Endothelial cell of umbilical vein (primary cell): ENCODE results near the gene PAXX. TPM values are rescaled to one million over a fixed set of nuclear protein-coding genes. Genes with fewer than 3 reads are reported as not detected.

ENCODE experiments used
- BruUV-seq: library from RNA; stranded (reverse); fragments of 400-500 nt; replicated peaks from 2 replicates; lab custom pipeline; 2021; lab: Mats Ljungman, UMichigan
- CTCF ChIA-PET: fragments of 300-600, 350-600 bp; sonication (Branson Sonifier 250); formaldehyde crosslinking; loops from one replicate; lab custom pipeline; 2021; ENCODE audit warnings: antibody characterized with exemption, inconsistent platforms; lab: Charles Lee
- POLR2A ChIA-PET: fragments of 300-600, 350-600 bp; sonication (Branson Sonifier 250); formaldehyde crosslinking; loops from one replicate; lab custom pipeline; 2021; ENCODE audit warnings: antibody characterized with exemption, inconsistent platforms; lab: Charles Lee
- DNase-seq: peaks from one replicate; pipeline ENCODE4 v3.0.0-alpha.2; 2011; ENCODE audit warnings: low read depth, low spot score
- FAIRE-seq: peaks from 2 replicates; lab custom pipeline; 2011; peaks lifted over from hg19 to GRCh38; lab: Jason Lieb, UNC
- H2AFZ ChIP-seq: 2 replicates; pipeline ENCODE4 v1.6.0; 2012; ENCODE audit warnings: low read depth, low read length, control low read depth, inconsistent platforms
- H3K27ac ChIP-seq: 2 replicates; pipeline ENCODE4 v1.5.1; 2011; ENCODE audit warnings: low read depth, mild to moderate bottlenecking, control low read depth, low read length, moderate library complexity; ENCODE audit not compliant: insufficient read depth
- H3K27me3 ChIP-seq, 2 experiments: 2 replicates each; pipeline versions ENCODE4 v1.6.0 to v1.6.1; 2011; ENCODE audit warnings: low read length in 2 of 2, mixed read lengths in 1 of 2; ENCODE audit not compliant: control insufficient read depth in 2 of 2, insufficient read depth in 2 of 2
- H3K36me3 ChIP-seq, 2 experiments: 2 replicates in 1 of 2; 3 replicates in 1 of 2; pipeline ENCODE4 v1.5.1; 2011; ENCODE audit warnings: low read length in 2 of 2, mild to moderate bottlenecking in 1 of 2, moderate library complexity in 1 of 2; ENCODE audit not compliant: control insufficient read depth in 2 of 2, insufficient read depth in 2 of 2; ENCODE audit errors: extremely low read depth in 1 of 2
- H3K4me1 ChIP-seq: 3 replicates; pipeline ENCODE4 v1.5.1; 2011; ENCODE audit warnings: mild to moderate bottlenecking, low read length; ENCODE audit not compliant: control insufficient read depth, insufficient read depth; ENCODE audit errors: extremely low read depth
- H3K4me2 ChIP-seq: 2 replicates; pipeline ENCODE4 v1.6.1; 2011; ENCODE audit warnings: low read length, control low read depth, mixed read lengths; ENCODE audit not compliant: insufficient read depth
- H3K4me3 ChIP-seq, 3 experiments: fragments of 200-600 bp in 1 of 3; sonication (generic), shearing (Covaris generic) in 1 of 3; replicated peaks in 1 of 3; 2 replicates each; pipeline ENCODE4 v1.5.1; 2011 to 2016; ENCODE audit warnings: control low read depth in 3 of 3, low read length in 3 of 3, mild to moderate bottlenecking in 2 of 3, inconsistent platforms in 1 of 3, low read depth in 1 of 3, moderate library complexity in 1 of 3; ENCODE audit not compliant: insufficient read depth in 1 of 3
- H3K79me2 ChIP-seq: 2 replicates; pipeline ENCODE4 v1.6.0; 2012; ENCODE audit warnings: low read length, inconsistent platforms; ENCODE audit not compliant: control insufficient read depth, insufficient read depth
- H3K9ac ChIP-seq: replicated peaks from 2 replicates; pipeline ENCODE3; 2011; ENCODE audit warnings: low read length, control low read depth; ENCODE audit not compliant: insufficient read depth; ENCODE audit errors: extremely low read depth
- H3K9me1 ChIP-seq: replicated peaks from 3 replicates; pipeline ENCODE4 v1.6.0; 2011; ENCODE audit warnings: mild to moderate bottlenecking, low read length; ENCODE audit not compliant: control insufficient read depth, insufficient read depth; ENCODE audit errors: extremely low read depth
- H3K9me3 ChIP-seq: replicated peaks from 2 replicates; pipeline ENCODE4 v1.5.1; 2012; ENCODE audit warnings: low read length, inconsistent platforms; ENCODE audit not compliant: control insufficient read depth, insufficient read depth
- H4K20me1 ChIP-seq: replicated peaks from 2 replicates; pipeline ENCODE3; 2011; ENCODE audit warnings: mild to moderate bottlenecking, low read length; ENCODE audit not compliant: control insufficient read depth, insufficient read depth; ENCODE audit errors: extremely low read depth
- EZH2 ChIP-seq: IDR thresholded peaks from 2 replicates; pipeline ENCODE4 v1.6.1; 2012; ENCODE audit warnings: borderline replicate concordance, low read depth, mild to moderate bottlenecking, moderate library complexity, low read length, inconsistent platforms; ENCODE audit not compliant: severe bottlenecking
- FOS ChIP-seq: IDR thresholded peaks from 2 replicates; pipeline ENCODE4 v1.6.1; 2011; ENCODE audit warnings: mild to moderate bottlenecking, low read length, moderate library complexity, borderline replicate concordance; ENCODE audit not compliant: insufficient read depth
- GATA2 ChIP-seq: IDR thresholded peaks from 2 replicates; pipeline ENCODE4 v1.7.0; 2011; ENCODE audit warnings: low read depth, mild to moderate bottlenecking, moderate library complexity, mixed read lengths, low read length; ENCODE audit not compliant: insufficient read length, insufficient read depth
- JUN ChIP-seq: IDR thresholded peaks from 2 replicates; pipeline ENCODE4 v1.6.1; 2011; ENCODE audit warnings: borderline replicate concordance, low read depth; ENCODE audit not compliant: insufficient read length, insufficient read depth
- MYC ChIP-seq: IDR thresholded peaks from one replicate; pipeline ENCODE4 v1.6.1; 2011; ENCODE audit warnings: mild to moderate bottlenecking, low read depth, low read length
- POLR2A ChIP-seq: IDR thresholded peaks from 2 replicates; pipeline ENCODE4 v1.6.1; 2012; ENCODE audit warnings: low read depth, mild to moderate bottlenecking, control low read depth, low read length
- POLR2AphosphoS5 ChIP-seq: IDR thresholded peaks from 2 replicates; pipeline ENCODE4 v1.6.1; 2012; ENCODE audit warnings: low read depth, mild to moderate bottlenecking, control low read depth, low read length, moderate library complexity; ENCODE audit not compliant: insufficient read depth
- dilution Hi-C: fragments of 300-500 bp; cut with MboI; formaldehyde crosslinking; loops from one replicate; pipeline ENCODE4 v1.15.0; 2019; ENCODE audit warnings: low sequenced_read_pairs; ENCODE audit not compliant: extremely low pct_ligation_motif_present
- intact Hi-C: fragments of 100-400 bp; cut with micrococcal nuclease; formaldehyde crosslinking; loops from one replicate; pipeline ENCODE4 v1.10.0; 2022
- polyA plus RNA-seq, 4 experiments: library from polyadenylated mRNA; depleted of rRNA in 3 of 4; stranded (reverse) in 3 of 4; unstranded in 1 of 4; fragments of >200 nt; gene quantifications; 2 replicates each; pipeline versions ENCODE4 v1.2.1 to v1.2.3, GENCODE V29; 2011 to 2012; ENCODE audit warnings: missing spikeins in 1 of 4
- total RNA-seq: library from RNA; stranded (reverse); gene quantifications from 2 replicates; pipeline ENCODE4 v1.2.3, GENCODE V29; 2021
- TF ChIP-seq, protein P1 (sequence below): IDR thresholded peaks from 2 replicates; pipeline ENCODE4 v1.6.1; 2011; ENCODE audit not compliant: insufficient read depth, insufficient read length
- TF ChIP-seq, protein P2 (sequence below), 2 donors: IDR thresholded peaks; 1 replicate in 1 of 2; 2 replicates in 1 of 2; pipeline ENCODE4 v1.5.1; 2011; ENCODE audit warnings: low read length in 2 of 2, mild to moderate bottlenecking in 2 of 2, moderate library complexity in 2 of 2, control low read depth in 1 of 2, inconsistent platforms in 1 of 2, low read depth in 1 of 2; ENCODE audit not compliant: insufficient read depth in 1 of 2; ENCODE audit errors: extremely low read depth in 1 of 2

Gene PAXX
- total and polyA plus RNA-seq, 2 donors (not counting 3 experiments of a cell fraction or from before 2014, with no cell fraction given) = 34.0 to 35.0 TPM

DNA sequence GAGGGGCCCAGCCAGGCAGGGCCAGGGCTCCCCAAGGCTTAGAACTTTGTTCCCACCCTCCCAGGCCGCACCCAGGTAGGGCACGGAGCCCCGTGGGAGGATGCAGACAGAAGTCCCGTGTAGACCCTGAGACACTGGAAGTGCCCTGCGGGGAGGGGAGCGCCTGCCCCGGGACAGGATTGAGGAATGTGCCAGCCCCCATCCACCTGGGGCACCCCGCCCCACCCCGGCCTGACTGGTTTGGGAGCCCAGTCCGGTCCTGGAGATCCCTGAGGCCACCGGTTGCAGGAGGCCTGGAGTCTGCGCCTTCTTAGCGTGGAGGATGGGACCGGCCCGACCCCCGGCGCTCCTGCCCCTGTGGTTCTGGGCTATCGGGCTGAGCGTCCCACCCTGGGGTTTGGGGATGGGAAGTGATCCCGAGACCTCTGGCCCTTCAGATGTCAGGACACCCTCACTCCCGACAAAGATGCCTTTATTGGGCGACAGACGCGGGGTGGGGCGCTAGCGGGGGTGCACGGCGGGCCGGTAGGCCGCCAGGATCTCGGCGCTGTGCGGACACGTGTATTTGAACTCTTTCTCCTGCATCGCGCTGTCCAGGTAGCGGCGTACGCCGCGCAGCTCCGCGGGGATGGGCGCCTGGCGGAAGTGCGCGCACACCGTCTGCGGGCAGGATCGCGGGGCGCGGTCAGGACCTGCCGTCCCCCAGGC lies 2.1 kb downstream of the PAXX start:
- H3K4me3 ChIP-seq = no peak overlapping the region
- H3K36me3 ChIP-seq = no peaks in the 10 kb centered on the region
- no peaks in the 10 kb centered on the region for H3K9me3 ChIP-seq
- peaks cover 32% of the 10 kb centered on the region for H3K4me1 ChIP-seq
- no peak overlapping the region for H3K4me2 ChIP-seq
- H3K9ac ChIP-seq = no peak overlapping the region
- H4K20me1 ChIP-seq = no peaks in the 10 kb centered on the region
- peaks cover 9% of the 10 kb centered on the region for H3K79me2 ChIP-seq
- dilution Hi-C loops = no loop called here
- H2AFZ ChIP-seq = no peak overlapping the region
- FAIRE-seq (no peak), DNase-seq (no peak)
- intact Hi-C loops = loop anchor here (5.0 kb wide), 1 partner anchor 47 kb away; the partner anchor contains the start of gene C8G
- TF ChIP-seq, protein P1, sequence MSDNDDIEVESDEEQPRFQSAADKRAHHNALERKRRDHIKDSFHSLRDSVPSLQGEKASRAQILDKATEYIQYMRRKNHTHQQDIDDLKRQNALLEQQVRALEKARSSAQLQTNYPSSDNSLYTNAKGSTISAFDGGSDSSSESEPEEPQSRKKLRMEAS = no peak
- TF ChIP-seq POLR2AphosphoS5 (no peak), MYC (no peak), FOS (no peak), POLR2A (no peak), JUN (no peak), GATA2 (no peak), EZH2 (no peak)
- TF ChIP-seq, protein P2, sequence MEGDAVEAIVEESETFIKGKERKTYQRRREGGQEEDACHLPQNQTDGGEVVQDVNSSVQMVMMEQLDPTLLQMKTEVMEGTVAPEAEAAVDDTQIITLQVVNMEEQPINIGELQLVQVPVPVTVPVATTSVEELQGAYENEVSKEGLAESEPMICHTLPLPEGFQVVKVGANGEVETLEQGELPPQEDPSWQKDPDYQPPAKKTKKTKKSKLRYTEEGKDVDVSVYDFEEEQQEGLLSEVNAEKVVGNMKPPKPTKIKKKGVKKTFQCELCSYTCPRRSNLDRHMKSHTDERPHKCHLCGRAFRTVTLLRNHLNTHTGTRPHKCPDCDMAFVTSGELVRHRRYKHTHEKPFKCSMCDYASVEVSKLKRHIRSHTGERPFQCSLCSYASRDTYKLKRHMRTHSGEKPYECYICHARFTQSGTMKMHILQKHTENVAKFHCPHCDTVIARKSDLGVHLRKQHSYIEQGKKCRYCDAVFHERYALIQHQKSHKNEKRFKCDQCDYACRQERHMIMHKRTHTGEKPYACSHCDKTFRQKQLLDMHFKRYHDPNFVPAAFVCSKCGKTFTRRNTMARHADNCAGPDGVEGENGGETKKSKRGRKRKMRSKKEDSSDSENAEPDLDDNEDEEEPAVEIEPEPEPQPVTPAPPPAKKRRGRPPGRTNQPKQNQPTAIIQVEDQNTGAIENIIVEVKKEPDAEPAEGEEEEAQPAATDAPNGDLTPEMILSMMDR (IDR thresholded peaks at IDR 0.05; ENCODE audit: extremely low read depth in 1 of 2, insufficient read depth in 1 of 2, low read depth in 1 of 2, low read length in 2 of 2) = no peak
- CTCF ChIA-PET = interaction anchor here (0.6 to 1.4 kb wide), 3 partner anchors 16 to 46 kb away, joined by 3 to 6 read pairs (median 4); no protein-coding TSS in a partner anchor
- no TSS peak for BruUV-seq
- POLR2A ChIA-PET = no interaction called here
- H3K9me1 ChIP-seq = no peaks in the 10 kb centered on the region
- no peaks in the 10 kb centered on the region for H3K27me3 ChIP-seq
- H3K27ac ChIP-seq = no peak overlapping the region
